Measurements from ENCODE around the gene SECTM1.

DNA sequence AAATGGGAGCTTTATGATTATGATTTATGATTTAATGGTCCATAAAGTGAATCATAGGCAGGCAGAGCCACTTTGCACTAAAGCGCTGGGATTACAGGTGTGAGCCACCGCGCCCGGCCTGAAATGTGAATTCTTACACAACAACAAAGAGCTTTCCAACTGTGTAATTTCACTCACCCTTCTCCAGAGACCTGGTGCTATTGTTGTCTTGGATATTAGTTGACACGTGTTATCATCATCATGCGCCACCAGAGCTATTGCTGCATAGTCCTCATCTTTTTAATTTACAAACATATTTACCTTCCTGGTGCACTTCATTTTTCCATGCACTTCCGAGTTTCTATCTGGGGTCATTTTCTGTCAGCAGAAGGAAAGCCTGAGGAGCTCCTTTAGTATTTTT, 33.2 kb upstream of the SECTM1 start:
- TF ChIP-seq, protein P1, sequence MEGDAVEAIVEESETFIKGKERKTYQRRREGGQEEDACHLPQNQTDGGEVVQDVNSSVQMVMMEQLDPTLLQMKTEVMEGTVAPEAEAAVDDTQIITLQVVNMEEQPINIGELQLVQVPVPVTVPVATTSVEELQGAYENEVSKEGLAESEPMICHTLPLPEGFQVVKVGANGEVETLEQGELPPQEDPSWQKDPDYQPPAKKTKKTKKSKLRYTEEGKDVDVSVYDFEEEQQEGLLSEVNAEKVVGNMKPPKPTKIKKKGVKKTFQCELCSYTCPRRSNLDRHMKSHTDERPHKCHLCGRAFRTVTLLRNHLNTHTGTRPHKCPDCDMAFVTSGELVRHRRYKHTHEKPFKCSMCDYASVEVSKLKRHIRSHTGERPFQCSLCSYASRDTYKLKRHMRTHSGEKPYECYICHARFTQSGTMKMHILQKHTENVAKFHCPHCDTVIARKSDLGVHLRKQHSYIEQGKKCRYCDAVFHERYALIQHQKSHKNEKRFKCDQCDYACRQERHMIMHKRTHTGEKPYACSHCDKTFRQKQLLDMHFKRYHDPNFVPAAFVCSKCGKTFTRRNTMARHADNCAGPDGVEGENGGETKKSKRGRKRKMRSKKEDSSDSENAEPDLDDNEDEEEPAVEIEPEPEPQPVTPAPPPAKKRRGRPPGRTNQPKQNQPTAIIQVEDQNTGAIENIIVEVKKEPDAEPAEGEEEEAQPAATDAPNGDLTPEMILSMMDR (IDR thresholded peaks at IDR 0.05 in 4 of 5, conservative IDR thresholded peaks at IDR 0.05 in 1 of 5): no peak
- TF ChIP-seq POLR2A (IDR thresholded peaks at IDR 0.05): no peak

Measured in gastrocnemius medialis (tissue), 4 donors.